HG02571 (cell line): ENCODE measurements around the gene SPTBN1.

ENCODE experiments used
- ATAC-seq: cut with Tn5 transposase; IDR thresholded peaks from one replicate; pipeline ENCODE4 v1.9.1; 2021; ENCODE audit warnings: mild to moderate bottlenecking, moderate library complexity; ENCODE audit not compliant: unreplicated experiment

The SPTBN1 gene

GRCh38 chr2:54628418-54628817, 172.3 kb downstream of the SPTBN1 start:
- ATAC-seq, result no peak

- ATAC-seq, result no peak
Observed at GRCh38 chr2:54628957-54629356, 172.8 kb downstream of the SPTBN1 start.

GRCh38 chr2:54629390-54629789, 173.3 kb downstream of the SPTBN1 start:
- no peak for ATAC-seq

- no peak for ATAC-seq
Observed at GRCh38 chr2:54629914-54630857, 174.1 kb downstream of the SPTBN1 start.

- no peak for ATAC-seq
Observed at GRCh38 chr2:54630858-54631497, 174.9 kb downstream of the SPTBN1 start.

GRCh38 chr2:54631755-54632154, 175.6 kb downstream of the SPTBN1 start:
- no peak for ATAC-seq

GRCh38 chr2:54632733-54633692, 176.9 kb downstream of the SPTBN1 start:
- ATAC-seq, result no peak

GRCh38 chr2:54634021-54634420, 177.9 kb downstream of the SPTBN1 start:
- ATAC-seq, result no peak

- ATAC-seq, result peak; percentile 72
Observed at GRCh38 chr2:54634564-54635511, 178.7 kb downstream of the SPTBN1 start.

- ATAC-seq, result no peak
Observed at GRCh38 chr2:54635554-54636152, 179.5 kb downstream of the SPTBN1 start.

- no peak for ATAC-seq
Observed at GRCh38 chr2:54636415-54637139, 180.4 kb downstream of the SPTBN1 start.

GRCh38 chr2:54638103-54638502, 182.0 kb downstream of the SPTBN1 start:
- ATAC-seq, result no peak

- ATAC-seq, result no peak
Observed at GRCh38 chr2:54638774-54639187, 182.7 kb downstream of the SPTBN1 start.

GRCh38 chr2:54639609-54640008, 183.5 kb downstream of the SPTBN1 start:
- ATAC-seq, result no peak

- no peak for ATAC-seq
Observed at GRCh38 chr2:54640834-54641540, 184.9 kb downstream of the SPTBN1 start.

- no peak for ATAC-seq
Observed at GRCh38 chr2:54641988-54642387, 185.9 kb downstream of the SPTBN1 start.

- ATAC-seq, result no peak
Observed at GRCh38 chr2:54642677-54643430, 186.7 kb downstream of the SPTBN1 start.
